Epithelial cell of esophagus (primary cell): Measurements from ENCODE around the gene MYBBP1A.

Experiments
- DNase-seq: peaks from one replicate; pipeline ENCODE4 v3.0.0; 2010; ENCODE audit warnings: low read depth
- H3K4me3 ChIP-seq: 2 replicates; pipeline ENCODE4 v1.5.1; 2011; ENCODE audit warnings: mild to moderate bottlenecking, low read length, control low read depth
- CTCF ChIP-seq: IDR thresholded peaks from 2 replicates; pipeline ENCODE4 v1.5.1; 2011; ENCODE audit warnings: low read depth, mild to moderate bottlenecking, low read length, control low read depth, inconsistent platforms; ENCODE audit not compliant: insufficient read depth; ENCODE audit errors: missing control alignments

MYBBP1A gene

GRCh38 chr17:4547118-4547906, 7.9 kb downstream of the MYBBP1A start:
- H3K4me3 ChIP-seq: no peak overlapping the region
- no peak for TF ChIP-seq CTCF
- no peak for DNase-seq

GRCh38 chr17:4545217-4545951, 9.8 kb downstream of the MYBBP1A start:
- DNase-seq: no peak
- TF ChIP-seq CTCF: no peak

GRCh38 chr17:4544951-4545216, 10.3 kb downstream of the MYBBP1A start:
- no peak for DNase-seq
- no peak overlapping the region for H3K4me3 ChIP-seq
- TF ChIP-seq CTCF: no peak

More at GRCh38 chr17:4545217-4545951, 9.8 kb downstream of the MYBBP1A start:
- no peak overlapping the region for H3K4me3 ChIP-seq

GRCh38 chr17:4544135-4544950, 10.8 kb downstream of the MYBBP1A start:
- no peak for TF ChIP-seq CTCF
- DNase-seq: no peak
- no peak overlapping the region for H3K4me3 ChIP-seq

- H3K4me3 ChIP-seq: no peak overlapping the region
- DNase-seq: no peak
- no peak for TF ChIP-seq CTCF
Measured at GRCh38 chr17:4543557-4544026, 11.6 kb downstream of the MYBBP1A start.

- H3K4me3 ChIP-seq: no peak overlapping the region
- no peak for DNase-seq
- no peak for TF ChIP-seq CTCF
Measured at GRCh38 chr17:4542726-4543191, 12.4 kb downstream of the MYBBP1A start.
